Astrocyte of the spinal cord (primary cell): ENCODE measurements around the gene DCDC2B.
"Not testable (repeated sequence)": the region's sequence is repeated elsewhere in the genome, so short reads cannot be mapped to it uniquely, and the experiment has no call there.

Experiments
- DNase-seq: peaks from one replicate; pipeline ENCODE4 v3.0.0; 2011; ENCODE audit warnings: low read depth, low spot score
- H3K4me3 ChIP-seq: 2 replicates; pipeline ENCODE4 v1.5.1; 2011; ENCODE audit warnings: low read depth, mild to moderate bottlenecking, low read length, moderate library complexity
- CTCF ChIP-seq: IDR thresholded peaks from 2 replicates; pipeline ENCODE4 v1.5.1; 2012; ENCODE audit warnings: low read depth, mild to moderate bottlenecking, low read length, inconsistent platforms
- in situ Hi-C: cut with HindIII; loops from 2 replicates; pipeline ENCODE4 v1.10.0; 2017; ENCODE audit warnings: low sequenced_read_pairs

Gene DCDC2B

GRCh38 chr1:32255072-32256071 lies 46.5 kb downstream of the DCDC2B start:
- H3K4me3 ChIP-seq, result no peak overlapping the region
- in situ Hi-C loops, result no loop called here

GRCh38 chr1:32256473-32257226 lies 47.8 kb downstream of the DCDC2B start:
- DNase-seq, result no peak
- TF ChIP-seq CTCF, result no peak
- H3K4me3 ChIP-seq, result no peak overlapping the region
- in situ Hi-C loops, result no loop called here

More at GRCh38 chr1:32255072-32256071, 46.5 kb downstream of the DCDC2B start:
- no peak for DNase-seq
- TF ChIP-seq CTCF, result no peak

- in situ Hi-C loops, result no loop called here
- DNase-seq, result no peak
- H3K4me3 ChIP-seq, result no peak overlapping the region
- TF ChIP-seq CTCF, result no peak
Measured at GRCh38 chr1:32257227-32257508, 48.3 kb downstream of the DCDC2B start.

DNA sequence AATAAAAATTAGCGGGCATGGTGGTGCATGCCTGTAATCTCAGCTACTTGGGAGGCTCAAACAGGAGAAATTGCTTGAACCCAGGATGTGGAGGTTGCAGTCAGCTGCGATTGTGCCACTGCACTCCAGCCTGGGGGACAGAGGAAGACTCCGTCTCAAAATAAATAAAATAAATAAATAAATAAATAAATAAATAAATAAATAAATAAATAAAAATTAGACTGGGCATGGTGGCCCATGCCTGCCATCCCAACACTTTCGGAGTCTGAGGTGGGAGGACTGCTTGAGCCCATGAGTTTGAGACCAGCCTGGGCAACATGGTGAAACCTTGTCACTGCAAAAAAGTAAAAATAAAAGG lies 54.3 kb downstream of the DCDC2B start:
- in situ Hi-C loops, result not testable (repeated sequence)

DNA sequence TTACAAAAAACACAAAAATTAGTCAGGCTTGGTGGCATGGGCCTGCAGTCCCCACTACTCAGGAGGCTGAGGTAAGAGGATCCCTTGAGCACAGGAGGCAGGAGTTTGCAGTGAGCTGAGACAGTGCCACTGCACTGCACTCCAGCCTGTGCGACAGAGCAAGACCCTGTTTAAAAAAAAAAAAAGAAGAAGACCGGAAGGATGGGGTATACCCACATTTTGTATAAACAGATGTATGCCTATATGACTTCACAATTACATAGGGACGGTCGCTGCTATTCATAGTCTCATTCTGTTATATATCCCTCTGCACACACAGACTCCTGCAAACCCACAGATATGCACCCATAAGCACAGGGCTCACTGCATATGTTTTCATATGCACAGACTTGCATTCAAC lies 54.9 kb downstream of the DCDC2B start:
- in situ Hi-C loops, result no loop called here
- TF ChIP-seq CTCF, result no peak
- DNase-seq, result no peak
- no peak overlapping the region for H3K4me3 ChIP-seq

More for the DNA sequence above, 54.3 kb downstream of the DCDC2B start:
- DNase-seq, H3K4me3 ChIP-seq: not testable (repeated sequence)
